Endometrial microvascular endothelial cells (primary cell): ENCODE data around the gene ACSS3. TPM values are rescaled to one million over a fixed set of nuclear protein-coding genes. Genes with fewer than 3 reads are reported as not detected.
"Not testable (repeated sequence)": the region's sequence is repeated elsewhere in the genome, so short reads cannot be mapped to it uniquely, and the experiment has no call there.

Source experiments
- in situ Hi-C: cut with HindIII; loops from 2 replicates; pipeline ENCODE4 v1.10.0; 2017; ENCODE audit warnings: low sequenced_read_pairs, low pct_unique_long_range_greater_than_20kb; ENCODE audit errors: inconsistent ontology term
- total RNA-seq: library from RNA; depleted of rRNA; stranded (reverse); fragments of >200 nt; gene quantifications from one replicate; pipeline ENCODE4 v1.2.3, GENCODE V29; 2015; ENCODE audit errors: inconsistent ontology term

The ACSS3 gene, protein sequence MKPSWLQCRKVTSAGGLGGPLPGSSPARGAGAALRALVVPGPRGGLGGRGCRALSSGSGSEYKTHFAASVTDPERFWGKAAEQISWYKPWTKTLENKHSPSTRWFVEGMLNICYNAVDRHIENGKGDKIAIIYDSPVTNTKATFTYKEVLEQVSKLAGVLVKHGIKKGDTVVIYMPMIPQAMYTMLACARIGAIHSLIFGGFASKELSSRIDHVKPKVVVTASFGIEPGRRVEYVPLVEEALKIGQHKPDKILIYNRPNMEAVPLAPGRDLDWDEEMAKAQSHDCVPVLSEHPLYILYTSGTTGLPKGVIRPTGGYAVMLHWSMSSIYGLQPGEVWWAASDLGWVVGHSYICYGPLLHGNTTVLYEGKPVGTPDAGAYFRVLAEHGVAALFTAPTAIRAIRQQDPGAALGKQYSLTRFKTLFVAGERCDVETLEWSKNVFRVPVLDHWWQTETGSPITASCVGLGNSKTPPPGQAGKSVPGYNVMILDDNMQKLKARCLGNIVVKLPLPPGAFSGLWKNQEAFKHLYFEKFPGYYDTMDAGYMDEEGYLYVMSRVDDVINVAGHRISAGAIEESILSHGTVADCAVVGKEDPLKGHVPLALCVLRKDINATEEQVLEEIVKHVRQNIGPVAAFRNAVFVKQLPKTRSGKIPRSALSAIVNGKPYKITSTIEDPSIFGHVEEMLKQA
- 0.65 TPM for total RNA-seq

DNA sequence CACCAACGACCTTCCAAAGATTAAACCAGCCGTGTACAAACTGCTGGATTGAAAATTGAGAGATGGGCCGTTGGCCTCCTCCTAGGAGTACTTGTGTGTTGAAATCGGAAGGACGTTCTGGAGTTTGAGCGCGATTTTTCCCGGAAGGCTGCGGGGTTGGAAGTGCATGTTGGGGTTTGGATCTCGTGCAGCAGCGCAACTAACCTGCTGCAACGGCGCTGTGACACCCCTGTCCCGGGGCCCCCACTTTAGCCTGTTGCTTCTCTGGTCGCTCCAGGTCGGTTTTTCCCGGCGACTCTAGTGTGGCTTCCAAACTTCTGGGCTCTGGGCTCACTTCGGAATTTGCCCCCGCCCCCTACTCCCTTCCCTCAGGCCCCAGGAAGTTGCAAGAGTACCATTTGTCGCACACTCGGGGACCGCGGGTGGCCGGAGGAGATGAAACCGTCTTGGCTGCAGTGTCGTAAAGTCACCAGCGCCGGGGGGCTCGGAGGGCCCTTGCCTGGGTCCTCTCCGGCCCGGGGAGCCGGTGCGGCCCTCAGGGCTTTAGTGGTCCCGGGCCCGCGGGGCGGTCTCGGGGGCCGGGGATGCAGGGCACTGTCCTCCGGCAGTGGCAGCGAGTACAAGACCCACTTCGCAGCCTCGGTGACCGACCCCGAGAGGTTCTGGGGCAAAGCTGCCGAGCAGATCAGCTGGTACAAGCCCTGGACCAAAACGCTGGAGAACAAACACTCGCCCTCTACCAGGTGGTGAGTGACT lies at the start of gene ACSS3:
TSS of gene ACSS3 (plus strand) at position 394 of the 756 bp plus-strand sequence. CDS start at position 436, 42 bp downstream.
- in situ Hi-C loops, result no loop called here

DNA sequence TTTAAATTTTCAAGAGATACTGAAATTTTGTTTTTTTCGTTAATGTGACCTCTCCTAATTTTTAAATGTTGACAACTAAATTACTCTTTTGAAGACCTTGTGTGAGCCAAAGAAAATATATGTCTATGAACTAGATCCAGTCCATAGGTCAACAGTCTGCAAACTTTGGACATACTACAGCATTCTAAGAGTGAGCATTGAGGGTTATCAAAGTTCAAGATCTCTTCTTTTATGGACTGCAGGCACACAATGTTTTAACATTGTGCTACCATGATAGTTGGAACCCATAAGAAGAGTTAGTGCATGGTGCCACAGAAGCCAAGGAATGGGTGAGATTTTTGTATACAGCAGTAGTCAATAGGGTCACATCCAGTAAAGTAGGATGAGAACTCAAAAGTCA lies 43.0 kb upstream of the ACSS3 start:
- in situ Hi-C loops, result loop anchor here (25.0 kb wide), 1 partner anchor 123 kb away; no protein-coding TSS in a partner anchor

DNA sequence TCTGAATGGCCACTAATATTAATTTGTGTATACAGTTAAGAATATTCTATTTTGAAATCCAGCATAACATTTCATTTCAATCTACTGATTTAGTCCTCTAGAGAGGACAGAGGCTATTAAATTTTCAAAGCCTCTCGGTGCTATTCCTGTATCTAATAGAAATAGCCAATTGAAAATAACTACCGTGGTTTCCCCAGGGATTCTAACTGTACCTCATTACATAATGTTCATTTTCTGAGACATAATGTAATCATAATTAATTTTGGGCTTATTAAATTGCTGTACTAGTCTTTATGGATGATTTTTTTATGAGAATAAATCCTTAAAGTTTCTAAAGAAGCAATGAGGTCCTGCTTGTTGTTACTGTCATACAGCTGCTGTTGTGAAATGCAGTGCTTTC lies 38.6 kb upstream of the ACSS3 start:
- in situ Hi-C loops, result loop anchor here (25.0 kb wide), 1 partner anchor 127 kb away; no protein-coding TSS in a partner anchor

DNA sequence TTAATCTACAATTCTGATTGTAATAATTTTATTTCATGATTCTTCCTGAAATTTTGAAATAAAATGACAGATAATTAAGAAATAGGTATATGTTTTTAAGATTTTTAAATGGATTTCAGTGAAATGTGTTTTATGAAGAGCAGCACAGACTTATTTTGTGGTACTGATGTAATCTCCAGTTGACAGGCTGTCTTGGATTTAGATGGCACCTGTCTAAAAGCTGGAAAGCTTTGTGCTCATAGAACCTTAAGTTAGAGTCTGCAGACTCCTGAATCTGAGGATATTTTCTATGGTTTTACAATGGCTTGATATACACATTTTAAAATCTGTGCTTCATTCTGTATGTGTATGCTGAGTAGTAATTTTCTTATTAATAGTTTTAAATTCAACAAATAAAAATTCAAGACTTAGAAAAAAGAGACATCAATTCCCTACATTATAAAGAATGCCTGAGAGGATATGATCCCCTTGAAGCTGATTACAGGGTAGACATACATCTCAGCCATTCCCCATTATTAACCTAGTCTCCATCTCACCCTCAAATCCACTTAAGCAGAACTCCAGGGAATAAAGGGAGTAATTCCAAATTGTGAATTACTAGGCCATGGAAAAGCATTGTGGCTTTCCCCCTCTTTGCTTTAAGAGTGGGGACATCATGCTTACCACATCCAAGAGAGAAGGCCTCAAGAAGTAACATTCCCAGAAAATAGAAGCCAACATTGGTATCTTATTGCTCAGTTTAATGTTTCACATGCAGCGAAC lies 33.7 kb upstream of the ACSS3 start:
- in situ Hi-C loops, result loop anchor here (25.0 kb wide), 1 partner anchor 132 kb away; no protein-coding TSS in a partner anchor

DNA sequence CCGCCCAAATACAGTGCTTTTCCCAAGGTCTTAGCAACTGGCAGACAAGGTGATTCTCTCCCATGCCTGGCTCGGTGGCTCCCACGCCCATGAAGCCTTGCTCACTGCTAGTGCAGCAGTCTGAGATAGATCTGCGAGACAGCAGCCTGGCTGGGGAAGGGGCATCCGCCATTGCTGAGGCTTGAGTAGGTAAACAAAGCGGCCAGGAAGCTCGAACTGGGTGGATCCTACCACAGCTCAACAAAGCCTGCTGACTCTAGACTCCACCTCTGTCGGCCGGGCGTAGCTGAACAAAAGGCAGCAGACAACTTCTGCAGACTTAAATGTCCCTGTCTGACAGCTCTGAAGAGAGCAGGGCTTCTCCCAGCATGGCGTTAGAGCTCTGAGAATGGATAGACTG lies 12.9 kb upstream of the ACSS3 start:
- in situ Hi-C loops, result not testable (repeated sequence)

DNA sequence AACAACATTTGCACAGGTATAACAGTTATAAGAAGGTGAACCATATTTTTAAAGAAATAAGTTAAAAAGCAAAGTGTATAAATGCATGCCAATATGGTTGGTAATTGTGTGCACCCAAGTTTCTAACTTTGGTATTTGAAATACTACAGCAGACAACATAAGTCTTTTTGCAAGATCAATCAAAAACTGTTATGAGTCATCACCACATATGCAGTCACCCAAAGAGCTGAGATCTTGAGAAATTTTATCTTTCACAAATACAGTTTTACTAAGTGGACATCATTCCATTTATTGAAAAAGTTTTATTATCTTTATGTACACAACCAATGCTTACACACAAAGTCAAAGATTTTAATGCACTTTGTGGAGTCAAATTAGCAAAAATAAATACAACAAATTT lies 7.0 kb upstream of the ACSS3 start:
- in situ Hi-C loops, result no loop called here

DNA sequence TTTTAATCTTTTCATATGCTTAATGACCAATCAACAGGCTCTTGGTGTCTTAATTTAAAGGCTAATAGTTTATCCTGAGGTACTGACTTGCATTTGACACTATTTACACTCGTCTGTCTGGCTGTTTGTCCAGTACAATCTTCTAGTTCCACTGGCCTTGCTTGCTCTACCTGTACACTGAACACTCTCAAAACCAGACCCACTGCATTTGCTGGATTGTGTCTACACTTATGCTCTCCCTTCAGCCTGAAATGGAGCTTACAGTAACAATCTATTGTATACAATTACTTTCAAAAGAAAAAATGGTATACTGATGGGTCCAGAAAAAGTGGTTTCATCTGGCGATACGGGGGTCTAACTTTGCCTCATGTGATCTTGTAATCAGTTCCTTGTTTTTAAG lies 2.3 kb upstream of the ACSS3 start:
- in situ Hi-C loops, result no loop called here

DNA sequence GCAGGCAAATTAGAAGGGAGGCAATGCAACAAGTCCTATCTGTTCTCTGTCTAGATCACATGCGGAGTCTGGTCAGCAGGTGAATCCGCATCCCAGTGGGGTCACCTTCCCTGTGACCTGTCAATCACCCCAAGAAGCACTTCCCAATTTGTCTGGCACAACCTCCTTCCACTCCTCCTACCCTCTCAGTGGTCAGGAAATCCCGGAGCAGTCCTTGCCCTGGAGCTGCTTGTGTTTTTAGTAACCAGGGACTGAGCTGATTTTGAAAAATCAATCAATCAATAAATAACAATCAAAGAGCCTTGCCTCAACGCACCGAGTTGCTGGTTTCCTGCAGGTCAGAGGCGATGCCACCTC lies 572 bp upstream of the ACSS3 start:
- in situ Hi-C loops, result no loop called here

DNA sequence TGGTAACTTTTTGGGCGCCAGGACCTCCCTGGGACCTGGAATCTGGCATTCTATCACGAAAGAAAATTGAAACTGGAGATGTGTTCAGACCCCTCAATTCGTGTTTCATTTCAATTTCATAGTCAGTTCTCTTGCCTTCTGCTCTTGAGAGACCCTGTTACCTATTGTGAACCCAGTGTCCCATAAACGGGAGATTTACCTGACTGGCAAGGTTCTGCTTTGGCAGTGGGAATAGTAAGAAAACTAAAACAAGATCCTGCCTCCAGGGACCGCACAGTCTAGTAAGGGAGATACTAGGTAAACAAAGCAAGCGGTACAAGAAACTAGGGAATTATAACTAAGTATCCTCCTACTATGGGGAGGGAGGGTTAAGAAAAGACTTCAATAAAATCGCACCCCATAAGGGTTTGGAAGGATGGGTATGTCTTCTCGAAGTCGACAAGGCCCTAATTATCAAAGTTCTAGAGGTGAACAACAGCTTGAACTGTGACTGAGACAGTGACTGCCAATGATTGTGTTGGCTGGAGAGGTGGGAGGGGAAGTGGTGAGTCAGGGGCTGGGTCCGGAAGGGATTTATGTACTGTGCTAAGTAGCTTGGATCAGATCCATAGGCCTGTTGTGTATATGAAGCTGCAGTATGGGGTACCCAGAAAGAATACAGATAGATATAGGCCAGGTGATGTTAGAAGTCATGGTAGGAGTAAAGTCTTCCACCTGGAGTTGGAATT lies 754 bp downstream of the ACSS3 start:
- in situ Hi-C loops, result no loop called here

DNA sequence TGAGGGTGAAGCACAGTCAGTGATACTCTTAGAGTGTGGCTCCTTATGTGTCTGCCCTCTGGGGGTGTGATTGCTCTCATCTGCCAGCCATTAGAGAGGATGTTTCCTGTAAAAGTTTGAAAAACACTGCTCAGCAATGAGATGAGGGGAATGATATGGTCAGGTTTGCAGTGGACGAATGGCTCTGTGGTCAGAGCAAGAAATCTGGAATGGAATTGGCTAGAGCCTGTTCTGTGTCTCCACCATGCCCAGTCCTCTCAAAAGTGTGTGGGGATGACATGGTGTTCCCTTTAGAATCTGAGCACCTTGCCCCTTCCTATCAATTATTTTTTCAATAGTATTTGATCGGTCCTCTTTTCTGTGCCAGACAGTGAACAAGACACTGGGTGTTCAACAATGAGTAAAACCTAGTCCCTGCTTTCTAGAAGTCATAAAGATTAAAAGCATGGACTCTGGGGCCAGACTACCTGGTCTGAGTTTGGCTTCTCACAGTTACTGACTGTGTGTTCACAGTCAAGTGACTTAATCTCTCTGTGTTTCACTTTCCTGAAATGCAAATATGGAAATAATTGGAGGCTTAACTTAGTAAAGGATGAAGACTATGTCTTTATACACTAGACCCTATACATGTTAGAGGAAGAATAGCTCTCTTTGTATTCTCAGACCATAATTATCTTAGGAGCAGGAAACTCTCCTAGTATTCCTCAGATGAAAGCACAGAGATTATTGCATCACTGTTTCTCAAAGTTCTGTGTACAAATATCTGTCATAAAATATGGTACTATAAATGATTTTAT lies 1.6 kb downstream of the ACSS3 start:
- in situ Hi-C loops, result no loop called here

DNA sequence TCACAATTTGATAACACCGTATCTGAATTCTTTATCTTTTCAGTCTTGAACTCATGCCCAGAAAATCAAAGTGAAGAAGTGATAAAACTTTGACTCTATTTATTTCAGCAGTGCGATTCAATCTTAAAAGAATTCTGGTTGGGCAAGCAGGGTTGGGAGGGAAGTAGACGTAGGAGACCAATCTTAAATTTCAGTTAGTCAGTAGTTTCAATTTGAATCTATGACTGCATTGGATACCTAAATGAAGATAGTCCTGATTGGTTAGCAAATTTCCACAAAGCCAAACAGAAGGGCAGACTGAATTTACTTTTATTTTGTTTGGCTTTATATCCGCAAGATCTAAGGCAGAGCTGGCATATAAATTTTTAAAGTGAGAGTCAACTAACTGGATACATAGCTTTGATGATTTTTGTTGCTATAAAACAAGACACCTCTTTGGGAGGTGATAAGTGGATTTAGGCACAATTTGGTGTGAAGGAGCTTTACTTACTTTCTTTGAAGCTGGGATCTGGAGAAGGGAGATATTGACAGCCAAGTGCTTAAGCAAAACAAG lies 2.6 kb downstream of the ACSS3 start:
- in situ Hi-C loops, result no loop called here

DNA sequence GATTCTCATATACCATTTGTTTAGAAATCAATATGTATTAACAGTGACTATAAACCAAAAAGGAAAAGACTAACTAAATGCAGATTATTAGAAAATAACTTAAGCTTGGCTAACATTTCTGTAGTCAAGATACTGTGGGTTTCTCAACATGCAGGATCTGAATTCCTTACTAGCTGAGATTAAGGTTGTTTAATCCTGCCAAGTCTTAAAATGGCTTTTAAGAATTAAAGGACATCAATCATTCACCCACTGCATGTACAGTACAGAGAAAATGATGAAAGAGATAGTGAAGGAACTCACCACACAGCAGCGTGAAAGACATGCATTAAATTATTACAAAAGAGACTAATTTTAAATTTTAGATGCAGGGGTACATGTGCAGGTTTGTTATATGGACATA lies 3.8 kb downstream of the ACSS3 start:
- in situ Hi-C loops, result no loop called here

DNA sequence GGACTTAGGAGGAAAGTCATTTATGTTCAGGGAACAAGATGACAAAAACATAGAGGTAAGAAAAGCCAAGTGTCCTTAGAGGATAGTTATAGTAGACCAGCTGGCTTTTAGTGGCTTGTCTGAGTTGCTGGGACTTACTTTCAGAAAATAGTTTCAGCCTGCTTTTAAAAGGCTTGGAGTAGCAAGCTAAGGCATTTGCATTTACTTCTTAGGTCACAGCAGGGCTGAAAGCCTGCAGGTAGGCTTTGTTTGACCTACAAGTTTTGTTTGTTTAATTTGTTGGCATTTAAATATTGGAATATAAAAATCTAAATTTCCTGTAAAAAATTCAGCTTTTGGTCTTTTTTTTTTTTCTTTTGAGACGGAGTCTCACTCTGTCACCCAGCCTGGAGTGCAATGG lies 5.1 kb downstream of the ACSS3 start:
- in situ Hi-C loops, result no loop called here

DNA sequence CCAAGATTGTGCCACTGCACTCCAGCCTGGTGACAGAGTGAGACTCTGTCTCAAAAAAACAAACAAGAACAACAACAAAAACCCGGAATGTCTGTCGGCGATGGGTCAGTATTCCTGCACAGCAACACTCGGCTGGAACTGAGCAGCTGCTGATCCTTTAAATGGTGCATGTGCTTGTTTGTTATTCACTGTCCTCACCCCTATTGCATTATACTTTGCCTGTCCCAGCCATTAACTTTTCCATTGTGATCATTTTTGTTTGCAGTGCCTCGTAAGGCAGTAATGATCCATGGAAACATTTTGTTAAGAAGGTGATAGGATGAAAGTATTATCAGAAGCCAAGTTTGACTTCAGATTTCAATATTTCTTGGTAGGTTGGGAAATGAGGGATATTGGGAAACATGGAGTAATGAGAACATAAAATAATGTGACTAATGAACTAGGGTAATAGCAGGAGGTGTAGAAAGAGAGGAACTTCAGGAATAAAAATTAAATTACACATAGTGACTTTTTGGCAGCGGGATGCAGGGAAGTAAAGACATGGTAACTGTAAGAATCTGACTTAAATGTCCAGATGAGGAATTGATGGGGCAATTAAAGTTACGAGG lies 6.1 kb downstream of the ACSS3 start:
- in situ Hi-C loops, result no loop called here

DNA sequence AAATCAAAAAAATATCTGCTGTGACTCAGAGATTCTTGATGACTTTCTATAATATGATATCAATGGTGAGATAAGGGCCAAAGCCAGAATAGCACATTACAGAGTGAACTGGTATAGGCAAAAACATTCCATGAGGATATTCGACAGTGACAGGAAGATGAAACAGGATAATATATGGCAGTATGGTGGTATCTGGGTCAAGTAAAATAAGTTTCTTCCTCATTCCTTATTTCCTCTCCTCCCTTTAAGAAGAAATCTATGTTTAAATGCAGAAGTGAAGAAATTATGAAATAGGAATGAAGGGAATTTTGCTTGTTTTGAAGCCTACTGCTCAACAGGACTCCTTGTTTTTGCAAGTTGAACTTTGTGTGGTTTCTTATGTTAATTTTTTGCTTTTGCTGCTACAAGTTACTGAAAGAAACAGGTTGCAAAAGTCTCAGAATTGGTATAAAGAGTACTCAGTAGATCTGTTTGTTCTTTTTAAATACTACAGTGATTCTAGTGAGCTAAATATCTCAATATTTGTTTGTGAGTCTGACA lies 7.0 kb downstream of the ACSS3 start:
- in situ Hi-C loops, result no loop called here

DNA sequence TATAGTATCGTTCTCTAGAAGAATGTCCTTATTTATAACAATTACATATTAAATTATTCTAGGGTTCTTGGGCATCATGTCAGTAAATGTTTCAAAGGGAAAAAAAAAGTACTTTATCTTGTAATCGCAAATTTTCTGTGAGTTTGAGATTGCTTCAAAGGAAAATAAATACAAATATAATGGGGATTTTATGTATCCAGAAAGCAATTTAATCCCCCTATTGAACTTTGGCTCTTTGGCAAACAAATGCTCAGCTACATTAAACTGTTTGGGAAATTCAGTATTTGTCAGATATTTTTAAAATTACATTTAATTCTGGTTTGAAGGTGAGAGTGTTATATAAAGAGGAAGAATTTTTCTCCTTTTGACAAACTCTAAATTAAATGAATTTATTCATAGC lies 8.0 kb downstream of the ACSS3 start:
- in situ Hi-C loops, result no loop called here

DNA sequence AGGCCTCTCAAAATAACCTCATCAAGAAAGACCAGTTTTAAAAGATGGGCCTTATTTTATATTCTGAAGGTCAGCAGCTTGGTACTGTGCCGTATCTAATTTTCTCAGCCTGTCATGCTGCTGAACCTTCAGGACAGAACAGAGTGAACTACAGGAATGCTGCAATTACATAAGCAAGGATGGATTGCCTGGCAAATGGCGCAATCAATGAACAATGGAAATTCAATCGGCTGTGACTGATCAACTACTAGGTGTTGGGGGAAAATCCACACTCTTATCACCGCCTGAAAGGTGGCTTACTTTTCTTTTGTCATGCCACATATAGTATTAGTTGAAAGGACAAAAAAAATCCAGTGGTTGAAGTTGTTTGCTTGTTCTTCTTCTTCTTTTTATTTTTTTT lies 8.5 kb downstream of the ACSS3 start:
- in situ Hi-C loops, result no loop called here
